Sigmoid colon (tissue), 7 donors: ENCODE results near the gene SND1. TPM values are rescaled to one million over a fixed set of nuclear protein-coding genes. Genes with fewer than 3 reads are reported as not detected.

Source experiments
- DNase-seq: peaks from one replicate; pipeline ENCODE4 v3.0.0-alpha.2; 2019
- H3K27ac ChIP-seq, 4 donors: fragments of 200-600 bp; sonication (generic); one replicate each; pipeline ENCODE4 v1.5.1; 2016 to 2019; ENCODE audit warnings: mild to moderate bottlenecking in 1 of 4
- H3K27me3 ChIP-seq, 3 donors: fragments of 200-600 bp; sonication (generic); one replicate each; pipeline ENCODE4 v1.5.1; 2019; ENCODE audit warnings: mild to moderate bottlenecking in 1 of 3
- H3K36me3 ChIP-seq, 4 donors: fragments of 200-600 bp; sonication (generic); one replicate each; pipeline ENCODE4 v1.5.1; 2016 to 2019
- H3K4me1 ChIP-seq, 4 donors: fragments of 200-600 bp; sonication (generic); one replicate each; pipeline ENCODE4 v1.5.1; 2017 to 2019
- H3K4me3 ChIP-seq, 4 donors: fragments of 200-600 bp; sonication (generic); one replicate each; pipeline ENCODE4 v1.5.1; 2017 to 2019; ENCODE audit warnings: mild to moderate bottlenecking in 2 of 4, moderate library complexity in 1 of 4
- H3K9me3 ChIP-seq, 4 donors: fragments of 200-600 bp in 3 of 4; sonication (generic) in 3 of 4; one replicate each; pipeline versions ENCODE4 v1.5.1 to v1.6.1; 2013 to 2019
- CTCF ChIP-seq, 4 experiments: fragments of 450-650 bp in 3 of 4; fragments of 200-600 bp in 1 of 4; IDR thresholded peaks; one replicate each; pipeline ENCODE4 v1.5.1; 2016 to 2019; ENCODE audit warnings: antibody characterized with exemption in 4 of 4, mild to moderate bottlenecking in 3 of 4, moderate library complexity in 2 of 4
- EP300 ChIP-seq, 4 donors: sonication (generic); formaldehyde crosslinking; IDR thresholded peaks; one replicate each; pipeline ENCODE4 v1.6.1; 2017; ENCODE audit warnings: antibody characterized with exemption in 4 of 4
- POLR2A ChIP-seq, 2 donors: fragments of 450-650 bp; IDR thresholded peaks; one replicate each; pipeline ENCODE4 v1.6.1; 2016; ENCODE audit warnings: antibody characterized with exemption in 2 of 2, mild to moderate bottlenecking in 2 of 2, moderate library complexity in 2 of 2
- POLR2AphosphoS5 ChIP-seq, 4 donors: sonication (generic); formaldehyde crosslinking; IDR thresholded peaks; one replicate each; pipeline ENCODE4 v1.6.1; 2017; ENCODE audit warnings: antibody characterized with exemption in 4 of 4
- WGBS, 2 donors: extraction: QIAGEN DNeasy Blood & Tissue Kit; methylation state at CpG; one replicate each; pipeline ENCODE4 v1.1.7; 2013; 5-methylcytosine and 5-hydroxymethylcytosine counted together
- intact Hi-C: fragments of 100-400 bp; cut with DNase I; formaldehyde crosslinking; loops from one replicate; pipeline ENCODE4 v1.15.1; 2023
- polyA plus RNA-seq, 3 donors: library from polyadenylated mRNA; stranded (reverse); fragments of 200-250 nt; gene quantifications; one replicate each; pipeline ENCODE4 v1.2.3, GENCODE V29; 2013
- total RNA-seq, 4 donors: library from RNA; depleted of rRNA; stranded (reverse); fragments of >200 nt; gene quantifications; one replicate each; pipeline ENCODE4 v1.1.0, GENCODE V29; 2016
- donor health status: healthy with polysubstance abuse.
- donor health status: Bipolar disorder and iron deficiency.
- donor health status: healthy.

SND1 gene
- total and polyA plus RNA-seq, 7 donors: 30.6 to 93.4 (median 71.3) TPM

GRCh38 chr7:127820732-127821085 is 168.7 kb downstream of the SND1 start:
- WGBS, 2 donors: 91 to 97% methylated on average over 2 of the region's 2 CpGs
- Histone ChIP-seq H3K27ac (no peak overlapping the region), H3K4me1 (peaks cover 0 to 15% (median 5%) of the 10 kb centered on the region in 4 donors), H3K27me3 (no peaks in the 10 kb centered on the region), H3K36me3 (no peaks in the 10 kb centered on the region), H3K9me3 (no peaks in the 10 kb centered on the region), H3K4me3 (no peak overlapping the region)
- intact Hi-C loops: no loop called here
- DNase-seq: no peak
- TF ChIP-seq POLR2A (IDR thresholded peaks at IDR 0.05) (no peak), EP300 (IDR thresholded peaks at IDR 0.05) (no peak), POLR2AphosphoS5 (IDR thresholded peaks at IDR 0.05) (no peak), CTCF (IDR thresholded peaks at IDR 0.05) (no peak)

- 95 to 99% methylated on average over 1 of the region's 1 CpG for WGBS, 2 donors
- Histone ChIP-seq H3K36me3 (no peaks in the 10 kb centered on the region), H3K4me1 (peaks cover 0 to 15% (median 5%) of the 10 kb centered on the region in 4 donors), H3K9me3 (no peaks in the 10 kb centered on the region), H3K27ac (no peak overlapping the region), H3K4me3 (no peak overlapping the region), H3K27me3 (no peaks in the 10 kb centered on the region)
- no peak for TF ChIP-seq EP300 (IDR thresholded peaks at IDR 0.05)
- TF ChIP-seq POLR2A (IDR thresholded peaks at IDR 0.05): no peak
- TF ChIP-seq POLR2AphosphoS5 (IDR thresholded peaks at IDR 0.05): no peak
- no peak for TF ChIP-seq CTCF (IDR thresholded peaks at IDR 0.05)
- no peak for DNase-seq
- intact Hi-C loops: no loop called here
Observed at GRCh38 chr7:127821146-127821545, 169.2 kb downstream of the SND1 start.

GRCh38 chr7:127822822-127823508 is 171.0 kb downstream of the SND1 start:
- no peak overlapping the region for H3K27ac ChIP-seq
- no peaks in the 10 kb centered on the region for H3K9me3 ChIP-seq
- 69 to 80% methylated on average over 5 of the region's 5 CpGs for WGBS, 2 donors
- intact Hi-C loops: no loop called here
- TF ChIP-seq POLR2AphosphoS5 (IDR thresholded peaks at IDR 0.05): no peak
- no peak for TF ChIP-seq POLR2A (IDR thresholded peaks at IDR 0.05)
- TF ChIP-seq CTCF (IDR thresholded peaks at IDR 0.05): no peak
- TF ChIP-seq EP300 (IDR thresholded peaks at IDR 0.05): no peak
- H3K4me3 ChIP-seq: no peak overlapping the region
- H3K4me1 ChIP-seq: peaks cover 0 to 15% (median 5%) of the 10 kb centered on the region in 4 donors
- H3K27me3 ChIP-seq: no peaks in the 10 kb centered on the region
- DNase-seq: no peak
- no peaks in the 10 kb centered on the region for H3K36me3 ChIP-seq

- Histone ChIP-seq H3K9me3 (no peaks in the 10 kb centered on the region), H3K27me3 (no peaks in the 10 kb centered on the region), H3K4me3 (no peak overlapping the region), H3K27ac (no peak overlapping the region), H3K4me1 (peaks cover 0 to 15% (median 4%) of the 10 kb centered on the region in 4 donors), H3K36me3 (no peaks in the 10 kb centered on the region)
- no peak for DNase-seq
- no peak for TF ChIP-seq POLR2A (IDR thresholded peaks at IDR 0.05)
- WGBS, 2 donors: 37 to 87% methylated on average over 1 of the region's 1 CpG
- intact Hi-C loops: no loop called here
Observed at GRCh38 chr7:127824682-127825081, 172.7 kb downstream of the SND1 start.

GRCh38 chr7:127828843-127829500 is 177.0 kb downstream of the SND1 start:
- Histone ChIP-seq H3K36me3 (no peaks in the 10 kb centered on the region), H3K4me1 (no peaks in the 10 kb centered on the region)
- intact Hi-C loops: no loop called here

More at GRCh38 chr7:127828843-127829500, 177.0 kb downstream of the SND1 start:
- 88% methylated on average over 4 of the region's 4 CpGs for WGBS, 2 donors
- no peak for TF ChIP-seq POLR2A (IDR thresholded peaks at IDR 0.05)
- no peak overlapping the region for H3K4me3 ChIP-seq
- DNase-seq: no peak
- H3K27me3 ChIP-seq: no peaks in the 10 kb centered on the region
- H3K27ac ChIP-seq: no peak overlapping the region
- H3K9me3 ChIP-seq: no peaks in the 10 kb centered on the region
